ENCODE data around the gene ITM2B.
"Not testable (repeated sequence)": the region's sequence is repeated elsewhere in the genome, so short reads cannot be mapped to it uniquely, and the experiment has no call there.

Gene ITM2B

GRCh38 chr13:48230541-48230940, 2.5 kb upstream of the ITM2B start:
- DNase-seq = no peak

GRCh38 chr13:48231080-48231479, 1.9 kb upstream of the ITM2B start:
- no peak for DNase-seq

GRCh38 chr13:48231933-48232332, 1.1 kb upstream of the ITM2B start:
- no peak for DNase-seq

- no peak for DNase-seq
These were observed 473 bp upstream of the ITM2B start for GRCh38 chr13:48232420-48233045.

GRCh38 chr13:48233889-48234488, 983 bp downstream of the ITM2B start:
- no peak for DNase-seq

GRCh38 chr13:48234566-48235340, 1.7 kb downstream of the ITM2B start:
- no peak for DNase-seq

- no peak for DNase-seq
These were observed 2.5 kb downstream of the ITM2B start for GRCh38 chr13:48235341-48236135.

GRCh38 chr13:48236528-48237353, 3.7 kb downstream of the ITM2B start:
- no peak for DNase-seq

- not testable (repeated sequence) for DNase-seq
These were observed 6.4 kb downstream of the ITM2B start for GRCh38 chr13:48239369-48239768.

GRCh38 chr13:48241651-48242050, 8.6 kb downstream of the ITM2B start:
- DNase-seq = no peak

GRCh38 chr13:48242677-48243076, 9.7 kb downstream of the ITM2B start:
- DNase-seq = no peak

- DNase-seq = no peak
These were observed 11.2 kb downstream of the ITM2B start for GRCh38 chr13:48244159-48244558.

GRCh38 chr13:48246102-48246501, 13.1 kb downstream of the ITM2B start:
- no peak for DNase-seq

GRCh38 chr13:48249018-48249417, 16.0 kb downstream of the ITM2B start:
- no peak for DNase-seq

GRCh38 chr13:48251611-48252081, 18.6 kb downstream of the ITM2B start:
- no peak for DNase-seq

- DNase-seq = no peak
These were observed 19.2 kb downstream of the ITM2B start for GRCh38 chr13:48252176-48252575.

GRCh38 chr13:48253849-48254248, 20.8 kb downstream of the ITM2B start:
- DNase-seq = no peak

GRCh38 chr13:48255090-48255489, 22.1 kb downstream of the ITM2B start:
- DNase-seq = no peak

- DNase-seq = no peak
These were observed 22.9 kb downstream of the ITM2B start for GRCh38 chr13:48255954-48256353.

GRCh38 chr13:48258002-48258401, 25.0 kb downstream of the ITM2B start:
- no peak for DNase-seq

- DNase-seq = no peak
These were observed 25.4 kb downstream of the ITM2B start for GRCh38 chr13:48258430-48258829.

- no peak for DNase-seq
These were observed 28.0 kb downstream of the ITM2B start for GRCh38 chr13:48260970-48261369.

Data from activated effector memory CD4-positive, alpha-beta T cell treated with anti-CD3 and anti-CD28 coated beads, Interleukin-2, amount 50 U/mL, for 16 hours (primary cell).